T-helper 2 cell (primary cell): ENCODE data around the gene MBIP.
"Not testable (repeated sequence)": the region's sequence is repeated elsewhere in the genome, so short reads cannot be mapped to it uniquely, and the experiment has no call there.

ENCODE experiments used
- DNase-seq, 5 experiments: peaks; one replicate each; pipeline versions ENCODE4 v3.0.0 to v3.0.0-alpha.2; 2012 to 2022
- total RNA-seq, 2 donors: gene quantifications; one replicate each; lab custom pipeline; 2026; lab: John Stamatoyannopoulos, UW

MBIP gene, protein sequence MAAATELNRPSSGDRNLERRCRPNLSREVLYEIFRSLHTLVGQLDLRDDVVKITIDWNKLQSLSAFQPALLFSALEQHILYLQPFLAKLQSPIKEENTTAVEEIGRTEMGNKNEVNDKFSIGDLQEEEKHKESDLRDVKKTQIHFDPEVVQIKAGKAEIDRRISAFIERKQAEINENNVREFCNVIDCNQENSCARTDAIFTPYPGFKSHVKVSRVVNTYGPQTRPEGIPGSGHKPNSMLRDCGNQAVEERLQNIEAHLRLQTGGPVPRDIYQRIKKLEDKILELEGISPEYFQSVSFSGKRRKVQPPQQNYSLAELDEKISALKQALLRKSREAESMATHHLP
- 26.3 to 30.2 reads per million in 2 donors for total RNA-seq

DNA sequence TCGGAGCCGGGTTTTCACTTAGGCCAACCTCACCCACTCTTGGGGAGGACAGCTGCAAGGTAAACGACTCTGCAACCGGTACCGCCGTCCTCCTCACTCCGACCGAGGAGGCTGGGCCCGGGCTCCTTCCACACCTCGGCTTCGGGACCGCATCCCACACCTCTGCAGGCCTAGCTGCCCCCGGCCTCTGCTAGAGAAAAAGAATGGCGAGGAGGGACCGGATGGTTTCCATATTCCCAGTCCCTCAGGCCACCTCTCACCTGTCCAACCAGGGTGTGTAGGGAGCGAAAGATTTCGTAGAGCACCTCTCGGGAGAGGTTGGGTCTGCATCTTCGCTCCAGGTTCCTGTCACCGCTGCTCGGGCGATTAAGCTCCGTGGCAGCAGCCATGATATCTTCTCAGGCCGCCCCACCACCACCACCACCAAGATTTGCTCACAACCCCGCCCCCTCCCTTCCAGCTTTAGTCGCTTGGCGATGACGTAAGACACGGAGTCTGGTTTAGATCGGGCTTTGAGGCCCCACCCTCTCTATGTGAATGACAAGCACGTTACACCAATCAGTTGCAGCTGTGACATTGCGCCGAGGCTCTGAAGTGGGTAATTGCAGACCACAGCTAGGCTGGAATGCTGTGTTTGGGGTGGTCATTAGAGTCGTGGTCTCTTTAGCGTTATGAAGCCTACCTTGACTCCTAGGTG lies at the start of gene MBIP:
TSS of gene MBIP (minus strand) at position 438 of the 697 bp plus-strand sequence. CDS start at position 389, 49 bp downstream.
- DNase-seq = peak; percentile 58 to 98 (median 85)

DNA sequence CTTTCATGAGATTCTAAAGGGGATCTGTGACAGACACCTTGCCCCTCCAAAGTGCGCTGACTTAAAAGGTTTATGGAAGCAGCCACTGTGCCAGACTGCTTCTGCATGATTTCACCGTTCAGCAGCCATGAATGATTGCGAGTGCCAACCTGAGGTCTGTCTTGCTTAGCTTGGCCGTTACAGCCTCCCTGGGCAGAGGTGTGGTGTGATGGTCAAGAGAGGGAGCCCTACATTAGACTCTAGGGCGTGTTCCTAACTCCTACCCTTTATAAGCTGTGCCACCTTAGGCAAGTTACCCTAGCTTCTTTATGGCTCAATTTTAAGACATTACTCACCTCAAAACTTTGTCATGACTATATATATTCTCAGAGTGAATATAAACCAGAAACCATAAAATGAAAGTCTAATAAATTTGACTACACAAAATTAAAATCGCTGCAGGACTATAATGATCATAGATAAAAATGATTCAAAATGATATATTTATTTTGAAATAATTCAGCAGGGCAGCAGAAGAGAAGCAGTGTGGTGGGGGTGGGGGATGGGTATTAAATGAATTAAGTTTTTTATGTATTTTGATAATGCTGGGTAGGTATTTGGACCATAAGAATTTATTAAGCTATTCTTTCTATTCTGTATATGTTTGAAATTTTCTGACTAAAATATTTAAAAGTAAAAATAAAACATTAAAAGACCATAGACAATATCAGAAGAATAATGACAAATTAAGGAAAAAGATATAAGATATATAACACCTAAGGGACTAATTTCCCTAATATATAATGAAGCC lies 47.7 kb upstream of the MBIP start:
- no peak for DNase-seq

DNA sequence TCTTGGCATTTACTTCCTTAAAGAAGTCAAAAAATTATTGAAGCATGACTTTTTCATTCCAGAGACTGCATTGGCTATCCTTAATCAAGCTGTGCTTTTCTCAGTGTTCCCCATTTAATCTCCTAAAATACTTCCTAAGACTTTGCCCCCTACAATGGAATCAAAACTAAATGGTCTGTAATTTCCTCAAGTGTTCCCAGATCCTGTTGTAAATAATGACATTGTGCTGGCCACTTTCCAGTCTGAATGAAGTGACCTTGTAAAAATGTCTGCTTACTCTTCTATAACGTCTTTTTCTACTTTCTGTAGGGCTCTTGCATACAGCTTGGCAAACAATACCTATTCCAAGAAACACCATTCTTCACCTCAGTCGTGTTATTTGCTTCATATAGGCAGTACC lies 45.3 kb upstream of the MBIP start:
- no peak for DNase-seq

DNA sequence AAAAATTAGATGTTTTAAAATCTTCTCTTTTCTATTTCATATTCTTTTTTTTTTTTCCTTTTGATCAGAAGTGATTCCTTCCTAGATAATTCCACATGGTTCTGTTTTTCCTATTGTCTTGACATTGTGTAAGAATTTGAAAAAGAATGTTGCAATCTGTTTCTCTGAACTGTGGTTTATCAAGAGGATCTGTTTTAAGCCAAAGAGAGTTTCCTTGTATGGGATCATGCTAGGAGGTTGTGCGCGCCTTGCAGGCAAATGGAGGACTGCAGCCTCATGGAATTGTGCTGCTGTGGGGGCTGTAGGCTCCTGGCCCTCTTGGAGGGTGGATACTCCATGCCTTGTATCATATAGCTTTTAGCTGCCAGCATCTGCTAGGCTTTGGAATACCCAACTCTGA lies 43.3 kb upstream of the MBIP start:
- DNase-seq = no peak

DNA sequence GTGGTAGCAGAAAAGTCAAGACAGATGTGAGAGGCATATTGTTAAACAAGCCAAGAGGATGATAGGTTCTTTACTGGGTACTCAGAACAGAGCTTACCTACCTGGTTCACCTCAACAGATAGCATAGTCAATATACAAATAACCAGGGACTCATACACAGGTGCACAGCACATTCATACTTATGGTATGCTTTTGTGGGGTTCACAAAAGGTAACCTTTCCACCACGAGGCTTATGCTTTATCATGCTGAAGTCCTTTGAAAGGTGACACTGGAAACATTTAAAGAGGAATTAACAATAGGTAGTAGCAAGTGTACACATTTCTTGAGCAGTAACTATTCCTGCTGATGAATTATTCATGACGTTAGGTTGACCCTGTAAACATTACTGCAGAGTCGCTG lies 42.2 kb upstream of the MBIP start:
- no peak for DNase-seq

DNA sequence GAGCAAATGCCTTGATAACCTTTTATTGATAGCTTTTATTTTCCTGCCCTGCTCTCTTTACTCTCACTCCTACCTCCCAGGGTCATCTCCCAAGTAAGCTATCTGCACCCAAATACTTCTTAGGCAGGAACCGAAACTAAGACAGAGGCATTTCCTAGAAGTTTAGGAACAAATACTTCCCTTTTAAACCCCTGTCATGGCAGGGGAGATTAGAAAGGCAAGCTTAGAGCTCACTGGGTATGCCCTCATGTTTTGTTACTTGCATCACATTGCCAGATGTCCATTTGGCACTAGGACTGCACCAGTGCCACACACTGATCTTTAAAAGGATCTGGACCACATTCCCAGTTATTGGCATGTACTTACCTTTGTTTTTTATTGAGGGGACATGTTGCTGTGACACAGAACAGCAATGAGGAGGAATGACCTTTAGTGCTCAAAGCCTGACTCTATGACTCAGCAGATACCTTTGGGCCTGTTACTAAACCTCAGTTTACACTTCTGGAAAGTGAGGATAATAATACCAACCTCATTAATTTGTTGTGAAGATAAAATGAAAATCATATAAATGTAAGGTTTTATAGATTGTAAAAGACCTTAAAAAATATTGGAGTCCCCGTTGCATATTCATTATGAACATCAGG lies 40.9 kb upstream of the MBIP start:
- no peak for DNase-seq

DNA sequence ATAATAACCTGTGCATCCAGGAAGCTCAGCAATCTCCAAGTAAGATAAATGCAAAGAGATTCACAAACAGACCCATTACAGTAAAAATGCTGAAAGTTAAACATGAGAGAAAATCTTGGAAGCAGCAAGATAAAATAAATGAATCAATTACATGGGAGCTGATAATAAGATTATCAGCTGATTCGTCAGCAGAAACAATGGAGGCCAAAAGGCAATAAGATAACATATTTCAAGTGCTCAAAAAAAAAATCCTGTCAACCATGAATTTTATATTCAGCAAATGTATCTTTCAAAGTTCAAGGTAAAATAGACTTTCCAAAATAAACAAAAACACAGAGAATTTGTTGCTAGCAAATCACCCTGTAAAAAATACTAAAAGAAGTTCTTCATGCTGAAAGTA lies 36.4 kb upstream of the MBIP start:
- no peak for DNase-seq

DNA sequence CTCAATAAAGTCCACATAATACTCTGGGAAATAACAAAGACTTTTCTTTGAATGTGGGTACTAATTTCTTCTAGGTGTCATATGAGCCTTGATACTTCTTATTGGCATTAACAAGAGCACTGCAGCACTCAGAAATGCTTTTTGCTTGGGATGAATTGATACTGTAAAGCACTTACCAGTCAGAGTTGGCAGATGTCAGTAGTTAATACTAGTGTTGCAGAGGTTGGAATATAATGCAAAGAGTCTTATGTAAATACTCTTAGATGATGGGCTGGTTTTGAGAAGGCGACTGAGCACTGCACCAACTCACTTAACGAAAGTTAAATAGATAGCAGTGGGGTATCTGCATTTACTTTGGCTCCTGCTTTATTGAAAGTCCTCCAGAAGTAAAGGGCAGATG lies 25.6 kb upstream of the MBIP start:
- DNase-seq = no peak

DNA sequence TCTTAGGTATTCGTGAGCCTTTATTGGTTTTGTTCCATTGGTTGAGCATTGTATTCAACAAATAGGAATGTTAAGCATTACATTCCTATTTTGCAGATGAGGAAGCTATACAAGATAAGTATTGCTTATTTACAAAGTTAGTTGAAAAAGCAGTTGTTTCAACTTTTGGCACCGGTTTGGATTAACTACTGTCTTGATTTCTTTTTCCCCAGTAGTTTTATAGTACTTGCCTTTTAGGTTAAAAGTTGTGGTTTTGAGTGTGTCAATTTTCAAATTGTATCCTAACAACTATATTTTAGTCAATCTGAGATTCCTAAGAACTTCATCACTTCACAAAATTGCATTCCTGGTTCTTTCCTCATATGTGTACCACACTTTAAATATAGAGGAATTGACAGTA lies 23.8 kb upstream of the MBIP start:
- DNase-seq = no peak

DNA sequence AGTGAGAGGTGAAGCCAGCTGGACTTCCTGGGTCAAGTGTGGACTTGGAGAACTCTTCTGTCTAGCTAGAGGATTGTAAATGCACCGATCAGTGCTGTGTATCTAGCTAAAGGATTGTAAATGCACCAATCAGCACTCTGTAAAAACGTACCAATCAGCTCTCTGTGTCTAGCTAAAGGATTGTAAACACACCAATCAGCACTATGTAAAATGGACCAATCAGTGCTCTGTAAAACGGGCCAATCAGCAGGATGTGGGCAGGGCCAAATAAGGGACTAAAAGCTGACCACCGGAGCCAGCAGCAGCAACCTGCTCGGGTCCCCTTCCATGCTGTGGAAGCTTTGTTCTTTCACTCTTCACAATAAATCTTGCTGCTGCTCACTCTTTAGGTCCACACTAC lies 21.4 kb upstream of the MBIP start:
- not testable (repeated sequence) for DNase-seq

DNA sequence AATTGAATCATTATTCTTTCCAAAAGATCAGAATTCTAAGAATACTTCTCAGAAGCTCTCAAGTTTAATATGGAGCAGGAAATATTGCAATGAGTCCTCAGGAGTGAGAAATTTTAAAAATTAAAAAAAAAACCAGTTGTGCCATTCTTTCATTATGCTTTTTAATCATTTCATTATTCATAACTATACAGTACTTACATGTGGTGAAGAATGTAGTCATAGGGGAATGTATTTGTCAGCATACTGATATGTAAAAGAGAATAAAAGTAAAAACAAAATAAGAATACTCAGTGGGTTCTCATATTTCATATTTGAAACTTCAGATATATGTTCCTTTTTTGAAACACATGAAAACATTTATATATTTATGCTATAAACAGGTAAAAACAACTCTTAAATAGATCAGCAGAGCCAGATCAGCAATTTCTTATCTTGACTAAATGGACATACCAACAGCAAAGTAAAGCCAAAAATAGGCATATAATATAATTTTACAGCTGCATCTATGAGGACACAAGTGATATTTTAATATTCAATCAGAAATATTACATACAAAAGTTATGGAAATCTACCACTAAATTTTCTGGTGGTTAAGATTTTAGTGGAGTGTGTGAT lies 19.9 kb upstream of the MBIP start:
- DNase-seq = no peak

DNA sequence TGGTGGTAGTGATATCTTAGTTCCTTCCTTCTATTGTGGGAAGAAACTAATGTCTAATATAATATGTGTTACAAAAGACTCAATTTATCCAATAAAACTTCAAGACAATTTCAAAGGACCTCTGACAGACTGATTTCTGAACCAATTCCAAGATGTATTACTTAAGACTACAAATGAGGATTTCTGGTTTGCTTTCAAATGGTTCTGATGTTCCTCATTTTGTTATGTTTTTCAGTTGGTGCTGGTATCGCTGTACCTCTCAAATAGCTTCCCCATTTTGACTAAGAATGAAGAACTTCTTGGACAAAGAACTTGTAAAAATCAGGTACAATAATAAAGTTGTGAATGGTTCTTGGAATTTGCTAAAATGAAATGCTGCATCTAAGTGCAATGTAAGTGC lies 19.4 kb upstream of the MBIP start:
- DNase-seq = no peak

DNA sequence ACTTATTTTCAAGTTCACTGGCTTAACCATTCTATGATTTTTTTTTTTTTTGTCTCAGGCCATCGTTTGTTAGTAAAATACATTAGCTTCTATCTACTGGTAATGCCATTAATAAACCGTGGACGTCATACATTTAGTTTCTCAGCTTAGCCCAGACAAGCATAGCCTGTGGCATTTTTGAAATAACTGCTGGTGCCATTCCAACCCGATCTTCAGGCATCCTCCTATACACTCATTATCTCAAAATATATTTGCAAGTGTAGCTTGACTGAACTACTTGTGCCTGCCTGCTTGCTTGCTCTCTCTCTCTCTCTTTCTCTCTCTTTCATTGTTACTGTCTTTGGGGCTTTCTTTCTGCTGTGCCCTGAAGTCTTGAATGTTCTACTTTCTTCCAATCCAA lies 12.7 kb upstream of the MBIP start:
- no peak for DNase-seq

DNA sequence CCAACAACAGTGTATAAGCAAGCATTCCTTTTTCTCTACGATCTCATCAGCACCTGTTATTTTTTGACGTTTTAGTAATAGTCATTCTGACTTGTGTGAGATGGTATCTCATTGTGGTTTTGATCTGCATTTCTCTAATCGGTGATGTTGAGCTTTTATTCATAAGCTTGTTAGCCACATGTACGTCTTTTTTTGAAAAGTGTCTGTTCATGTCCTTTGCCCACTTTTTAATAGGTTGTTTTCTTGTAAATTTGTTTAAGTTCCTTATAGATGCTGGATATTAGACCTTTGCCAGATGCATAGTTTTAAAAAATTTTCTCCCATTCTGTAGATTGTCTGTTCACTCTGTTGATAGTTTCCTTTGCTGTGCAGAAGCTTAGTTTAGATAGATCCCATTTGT lies 7.1 kb upstream of the MBIP start:
- DNase-seq = peak in 1 of 5 experiments; percentile 43

DNA sequence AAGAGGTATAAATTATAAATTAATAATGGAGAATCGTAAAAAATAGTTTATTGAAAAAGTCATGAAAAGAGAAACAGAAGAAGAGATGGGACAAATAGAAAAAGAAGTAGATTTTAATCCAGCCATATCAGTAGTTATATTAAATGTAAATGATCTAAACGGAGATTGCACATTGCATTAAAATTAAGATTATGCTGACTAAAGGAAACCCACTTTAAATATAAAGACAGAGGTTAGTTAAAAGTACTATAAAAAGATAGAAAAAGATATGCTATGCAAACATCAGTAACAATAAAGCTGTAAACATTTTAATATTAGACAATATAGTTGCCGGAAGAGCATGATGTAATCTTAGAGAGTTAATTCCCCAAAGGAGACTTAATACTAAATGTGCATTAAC lies 5.4 kb upstream of the MBIP start:
- DNase-seq = no peak

DNA sequence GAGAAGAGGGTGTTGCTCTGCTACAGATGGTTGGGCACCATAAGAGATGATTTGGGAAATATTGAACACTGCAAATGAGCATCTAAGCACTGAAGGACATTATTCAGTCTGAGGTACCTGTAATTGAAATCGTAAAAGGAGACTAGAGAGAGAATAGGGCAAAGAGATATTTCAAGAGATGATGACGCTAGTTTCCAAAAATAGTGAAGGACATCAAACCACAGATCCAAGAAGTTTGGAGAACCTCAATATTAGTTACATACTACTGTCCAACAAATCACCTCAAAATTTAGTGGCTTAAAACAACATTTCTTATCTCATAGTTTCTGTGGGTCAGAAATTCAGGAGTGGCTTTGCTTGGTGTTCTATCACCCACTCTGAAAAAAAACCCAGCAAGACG lies 4.5 kb upstream of the MBIP start:
- no peak for DNase-seq

DNA sequence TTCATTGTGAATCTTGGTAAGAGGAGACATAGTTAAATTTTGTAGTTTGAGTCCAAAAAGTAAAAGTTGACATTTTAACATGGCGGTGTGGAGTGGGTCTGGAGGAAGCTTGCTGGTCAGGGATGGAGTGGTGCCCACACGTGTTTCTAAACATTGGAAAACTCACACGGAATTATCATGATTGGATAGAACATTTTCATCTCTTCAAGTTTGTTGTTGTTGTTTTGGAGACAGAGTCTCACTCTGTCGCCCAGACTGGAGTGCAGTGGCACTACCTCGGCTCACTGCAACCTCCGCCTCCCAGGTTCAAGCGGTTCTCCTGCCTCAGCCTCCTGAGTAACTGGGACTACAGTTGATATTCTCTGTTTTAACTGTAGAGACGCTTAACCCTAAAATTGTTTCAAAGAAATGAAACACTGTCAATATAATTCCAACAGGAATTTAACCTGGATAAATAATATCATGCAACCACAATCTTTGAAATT lies 502 bp upstream of the MBIP start:
- no peak for DNase-seq

DNA sequence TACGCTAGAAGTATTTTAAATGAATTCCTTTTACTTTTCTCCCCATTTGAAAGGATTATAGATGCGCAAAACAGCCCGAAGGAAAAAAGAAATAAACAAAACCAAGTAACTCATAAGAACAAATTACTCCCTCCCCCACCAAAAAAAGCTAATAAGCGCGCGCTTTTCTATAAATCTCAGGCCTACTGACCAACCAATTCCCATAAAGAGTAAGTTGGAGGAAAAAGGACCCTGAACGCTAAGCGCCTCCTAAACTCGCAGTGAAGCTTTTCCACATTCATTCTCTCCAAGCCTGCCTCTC lies 588 bp downstream of the MBIP start:
- no peak for DNase-seq

DNA sequence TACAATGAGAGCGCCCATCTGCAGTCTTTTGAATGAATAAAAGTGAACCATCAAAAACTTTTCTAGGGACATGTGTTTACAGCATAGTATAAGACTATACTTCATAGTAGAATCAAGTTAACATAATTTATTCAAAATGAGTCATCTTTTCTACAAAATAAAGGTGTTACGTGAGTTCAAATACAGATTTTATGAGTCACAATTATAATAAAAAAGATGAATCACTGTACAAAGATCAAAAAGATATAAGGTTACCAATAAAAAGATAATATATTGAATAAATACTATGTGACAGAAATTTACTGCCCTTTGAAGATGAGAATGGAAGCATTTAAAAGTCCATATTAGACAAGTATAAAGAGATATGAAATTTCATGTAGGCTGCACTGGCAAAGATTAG lies 2.8 kb downstream of the MBIP start:
- peak in 1 of 5 experiments; percentile 31 for DNase-seq

DNA sequence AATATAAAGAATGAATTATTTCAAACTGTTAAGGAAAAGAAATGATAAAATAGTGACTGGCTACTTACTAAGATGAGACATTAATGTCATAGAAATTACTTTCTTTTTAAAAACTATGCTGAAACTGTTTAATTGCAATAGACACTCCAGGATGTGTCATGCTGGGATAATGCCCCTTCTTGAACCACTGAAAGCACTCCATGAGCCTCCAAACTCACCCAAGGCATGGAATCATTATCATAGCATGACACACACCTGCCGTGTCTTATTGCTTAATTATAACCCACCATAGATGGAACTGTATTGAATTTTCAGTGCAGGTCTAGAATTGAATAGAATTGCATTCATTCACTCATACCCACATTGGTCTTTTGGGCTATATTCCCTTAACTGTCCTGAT lies 4.3 kb downstream of the MBIP start:
- no peak for DNase-seq

DNA sequence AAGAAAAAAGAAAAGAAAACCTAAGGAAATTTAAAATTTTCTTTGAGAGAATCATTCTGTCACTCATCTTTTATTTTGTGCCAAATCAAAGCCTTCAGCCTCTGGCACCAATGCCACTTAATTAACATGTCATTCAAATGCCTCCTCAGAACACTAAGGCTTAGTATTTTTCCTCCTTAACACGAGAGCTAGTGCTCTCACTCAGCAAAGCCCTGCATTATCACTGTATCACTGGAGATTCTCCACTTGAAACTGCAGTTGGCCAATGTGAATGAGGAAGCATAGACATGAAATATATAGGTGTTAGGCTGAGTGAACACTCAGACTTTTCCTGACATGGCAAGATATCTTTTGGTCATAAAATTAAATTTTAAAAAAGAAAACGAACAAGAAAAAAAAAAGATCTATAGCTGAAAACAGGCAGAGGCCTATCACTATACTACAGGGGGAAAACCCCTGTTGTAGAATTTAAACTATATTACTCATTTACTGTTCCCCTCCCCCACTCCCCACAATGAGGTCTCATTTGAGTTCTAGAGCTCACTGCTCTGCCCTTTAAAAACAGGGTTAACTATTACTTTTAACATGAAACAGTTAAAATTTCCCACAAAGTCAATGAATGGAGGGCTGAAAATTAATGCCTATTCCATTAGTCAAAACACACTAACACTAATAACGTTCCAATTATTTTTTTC lies 5.1 kb downstream of the MBIP start:
- DNase-seq = peak in 2 of 5 experiments; percentile 1 to 76

DNA sequence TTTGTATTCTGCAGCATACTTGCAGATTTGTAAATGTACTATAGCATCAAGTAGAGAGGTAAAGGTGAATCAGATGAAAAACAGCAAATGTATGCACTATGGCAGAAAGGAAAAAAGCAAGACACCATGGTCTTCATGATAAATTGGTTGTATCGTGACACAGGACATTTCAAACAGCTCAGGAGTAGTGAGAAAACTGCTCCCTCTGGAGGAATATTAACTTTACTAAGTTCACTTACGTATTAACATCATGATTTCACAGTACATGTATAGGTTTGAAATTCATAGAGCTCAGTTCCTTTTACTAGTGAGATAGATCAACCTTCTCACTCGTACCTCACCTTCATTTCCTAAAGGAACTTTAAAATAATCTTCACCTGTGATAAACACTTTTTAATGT lies 6.5 kb downstream of the MBIP start:
- DNase-seq = no peak
